Measurements from ENCODE around the gene MRFAP1L1. TPM values are rescaled to one million over a fixed set of nuclear protein-coding genes. Genes with fewer than 3 reads are reported as not detected.

Gene MRFAP1L1
- total and polyA plus RNA-seq, 11 donors = 38.2 to 77.2 (median 43.9) TPM

- H3K27ac ChIP-seq = no peak overlapping the region
- no peak overlapping the region for H3K4me3 ChIP-seq
- 84 to 89% (median 87%) methylated on average over 7 to 11 of the region's 11 CpGs for WGBS, 4 donors
- ATAC-seq (no peak), DNase-seq (no peak)
- H3K9me3 ChIP-seq = no peaks in the 10 kb centered on the region
- intact Hi-C loops (cut with DNase I) = no loop called here
- H3K36me3 ChIP-seq = no peaks in the 10 kb centered on the region
- peaks cover 0 to 18% (median 0%) of the 10 kb centered on the region in 12 donors for H3K4me1 ChIP-seq
- TF ChIP-seq POLR2A (IDR thresholded peaks at IDR 0.05) = no peak
- no peak for TF ChIP-seq CTCF (IDR thresholded peaks at IDR 0.05)
- no peaks in the 10 kb centered on the region for H3K27me3 ChIP-seq
These were observed 25.0 kb downstream of the MRFAP1L1 start for GRCh38 chr4:6684656-6685055.

- Histone ChIP-seq H3K36me3 (no peaks in the 10 kb centered on the region), H3K9me3 (no peaks in the 10 kb centered on the region), H3K27me3 (no peaks in the 10 kb centered on the region), H3K4me3 (no peak overlapping the region), H3K27ac (no peak overlapping the region), H3K4me1 (peaks cover 0 to 3% (median 0%) of the 10 kb centered on the region in 12 donors)
- intact Hi-C loops (cut with DNase I) = no loop called here
- 80 to 85% (median 84%) methylated on average over 11 of the region's 11 CpGs for WGBS, 4 donors
- DNase-seq = no peak
- TF ChIP-seq POLR2A (IDR thresholded peaks at IDR 0.05) = no peak
- TF ChIP-seq CTCF (IDR thresholded peaks at IDR 0.05) = no peak
- ATAC-seq = peak in 1 of 4 donors; percentile 9
These were observed 26.6 kb downstream of the MRFAP1L1 start for GRCh38 chr4:6682862-6683590.

- no peak for DNase-seq
- H3K27ac ChIP-seq = no peak overlapping the region
- intact Hi-C loops (cut with DNase I) = no loop called here
- H3K36me3 ChIP-seq = peaks cover 0 to 6% (median 0%) of the 10 kb centered on the region in 9 donors
- no peak overlapping the region for H3K4me3 ChIP-seq
- H3K9me3 ChIP-seq = no peaks in the 10 kb centered on the region
- TF ChIP-seq CTCF (IDR thresholded peaks at IDR 0.05) (peak in 1 of 12 donors; percentile 4), POLR2A (IDR thresholded peaks at IDR 0.05) (no peak)
- no peaks in the 10 kb centered on the region for H3K27me3 ChIP-seq
- 83 to 91% (median 89%) methylated on average over 8 to 9 of the region's 9 CpGs for WGBS, 4 donors
- peaks cover 0 to 16% (median 13%) of the 10 kb centered on the region in 12 donors for H3K4me1 ChIP-seq
- peak in 1 of 4 donors; percentile 18 for ATAC-seq
These were observed 28.5 kb downstream of the MRFAP1L1 start for GRCh38 chr4:6681191-6681590.

- H3K36me3 ChIP-seq = peaks cover 0 to 13% (median 7%) of the 10 kb centered on the region in 9 donors
- H3K9me3 ChIP-seq = no peaks in the 10 kb centered on the region
- no peak for DNase-seq
- H3K4me3 ChIP-seq = no peak overlapping the region
- WGBS, 4 donors = 79 to 87% (median 85%) methylated on average over 9 to 10 of the region's 10 CpGs
- no peaks in the 10 kb centered on the region for H3K27me3 ChIP-seq
- no peak for TF ChIP-seq CTCF (IDR thresholded peaks at IDR 0.05)
- TF ChIP-seq POLR2A (IDR thresholded peaks at IDR 0.05) = no peak
- H3K4me1 ChIP-seq = peaks cover 0 to 23% (median 20%) of the 10 kb centered on the region in 12 donors
- H3K27ac ChIP-seq = no peak overlapping the region
- ATAC-seq = no peak
- intact Hi-C loops (cut with DNase I) = no loop called here
These were observed 29.2 kb downstream of the MRFAP1L1 start for GRCh38 chr4:6680372-6681034.

Data from heart left ventricle (tissue), 16 donors.